Measurements from ENCODE around the gene BEND6.
"Not testable (repeated sequence)": the region's sequence is repeated elsewhere in the genome, so short reads cannot be mapped to it uniquely, and the experiment has no call there.

Gene BEND6

GRCh38 chr6:57040011-57040410 is 85.1 kb downstream of the BEND6 start:
- no peak for DNase-seq

GRCh38 chr6:57044061-57044460 is 89.2 kb downstream of the BEND6 start:
- not testable (repeated sequence) for DNase-seq

GRCh38 chr6:57044568-57044967 is 89.7 kb downstream of the BEND6 start:
- no peak for DNase-seq

- DNase-seq = peak; percentile 83
Observed at GRCh38 chr6:57046332-57047256, 91.7 kb downstream of the BEND6 start, which contains the start of gene KIAA1586. Gene KIAA1586, plus strand, starts transcription at chr6:57046693. Its CDS starts 63 bp downstream, at chr6:57046756.

GRCh38 chr6:57047257-57047585 is 92.3 kb downstream of the BEND6 start:
- DNase-seq = not testable (repeated sequence)

- DNase-seq = not testable (repeated sequence)
Observed at GRCh38 chr6:57047859-57048258, 93.0 kb downstream of the BEND6 start.

GRCh38 chr6:57048577-57048976 is 93.7 kb downstream of the BEND6 start:
- DNase-seq = no peak

- no peak for DNase-seq
Observed at GRCh38 chr6:57063847-57064246, 108.9 kb downstream of the BEND6 start.

- no peak for DNase-seq
Observed at GRCh38 chr6:57064809-57065208, 109.9 kb downstream of the BEND6 start.

GRCh38 chr6:57068061-57068460 is 113.2 kb downstream of the BEND6 start:
- no peak for DNase-seq

- DNase-seq = no peak
Observed at GRCh38 chr6:57069228-57069627, 114.3 kb downstream of the BEND6 start.

- DNase-seq = no peak
Observed at GRCh38 chr6:57069920-57070331, 115.0 kb downstream of the BEND6 start.

GRCh38 chr6:57072108-57072507 is 117.2 kb downstream of the BEND6 start:
- no peak for DNase-seq

GRCh38 chr6:57074383-57074782 is 119.5 kb downstream of the BEND6 start:
- DNase-seq = no peak

- DNase-seq = no peak
Observed at GRCh38 chr6:57075092-57075491, 120.2 kb downstream of the BEND6 start.

Measured in activated naive CD4-positive, alpha-beta T cell treated with Interleukin-2 at 50 U/mL for 16 hours (primary cell).